Vagina (tissue), 2 donors: ENCODE results near the gene UGT2B15.

ENCODE experiments used
- CTCF ChIP-seq, 3 experiments: fragments of 450-650 bp in 2 of 3; fragments of 200-600 bp in 1 of 3; sonication (generic) in 1 of 3; IDR thresholded peaks; one replicate each; pipeline ENCODE4 v1.5.1; 2017 to 2019; ENCODE audit warnings: antibody characterized with exemption in 3 of 3, mild to moderate bottlenecking in 2 of 3, moderate library complexity in 2 of 3
- POLR2A ChIP-seq, 2 donors: fragments of 450-650 bp; IDR thresholded peaks; one replicate each; pipeline ENCODE4 v1.6.1; 2017; ENCODE audit warnings: antibody characterized with exemption in 2 of 2, mild to moderate bottlenecking in 2 of 2, moderate library complexity in 2 of 2
- POLR2AphosphoS5 ChIP-seq, 2 donors: sonication (generic); formaldehyde crosslinking; IDR thresholded peaks; one replicate each; pipeline ENCODE4 v1.9.0; 2017; ENCODE audit warnings: antibody characterized with exemption in 2 of 2, mild to moderate bottlenecking in 2 of 2, low read depth in 1 of 2; ENCODE audit not compliant: insufficient read depth in 1 of 2

DNA sequence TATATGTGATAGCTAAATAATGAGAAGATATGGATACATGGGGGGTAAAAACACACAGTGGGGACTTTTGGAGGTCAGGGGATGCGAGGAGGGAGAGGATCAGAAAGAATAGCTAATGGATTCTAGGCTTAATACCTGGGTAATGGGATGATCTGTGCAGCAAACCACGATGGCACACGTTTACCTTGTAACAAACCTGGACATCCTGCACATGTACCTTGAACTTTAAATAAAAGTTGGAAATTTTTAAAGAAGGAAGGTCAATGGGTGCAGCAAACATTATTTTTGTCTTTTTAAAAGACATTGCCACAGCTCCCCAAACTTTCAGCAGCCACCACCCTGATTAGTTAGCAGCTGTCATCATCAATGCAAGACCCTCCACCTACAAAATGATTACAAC is 29.7 kb upstream of the UGT2B15 start:
- TF ChIP-seq CTCF (IDR thresholded peaks at IDR 0.05) (no peak), POLR2A (IDR thresholded peaks at IDR 0.05) (no peak), POLR2AphosphoS5 (IDR thresholded peaks at IDR 0.05; ENCODE audit: insufficient read depth in 1 of 2, low read depth in 1 of 2) (no peak)
